Tibial artery (tissue), 4 donors: Measurements from ENCODE around the gene SCARB1.

Experiments
- DNase-seq, 2 donors: peaks; one replicate each; pipeline ENCODE4 v3.0.0-alpha.2; 2019
- H3K27ac ChIP-seq, 2 donors: fragments of 200-600 bp; sonication (generic) in 1 of 2; 1 replicate in 1 of 2; 2 replicates in 1 of 2; pipeline ENCODE4 v1.5.1; 2018 to 2019; ENCODE audit warnings: mild to moderate bottlenecking in 1 of 2
- H3K27me3 ChIP-seq, 2 donors: fragments of 200-600 bp; sonication (generic) in 1 of 2; one replicate each; pipeline versions ENCODE4 v1.5.1 to v1.6.0; 2016 to 2019
- H3K36me3 ChIP-seq, 3 donors: fragments of 200-600 bp; sonication (generic) in 2 of 3; one replicate each; pipeline ENCODE4 v1.5.1; 2016 to 2019; ENCODE audit warnings: mild to moderate bottlenecking in 2 of 3
- H3K4me1 ChIP-seq, 4 donors: fragments of 200-600 bp; sonication (generic) in 2 of 4; 1 replicate in 3 of 4; 2 replicates in 1 of 4; pipeline ENCODE4 v1.5.1; 2016 to 2019
- H3K4me3 ChIP-seq, 2 donors: fragments of 200-600 bp; sonication (generic) in 1 of 2; 1 replicate in 1 of 2; 2 replicates in 1 of 2; pipeline ENCODE4 v1.5.1; 2018 to 2019; ENCODE audit warnings: mild to moderate bottlenecking in 2 of 2
- H3K9me3 ChIP-seq, 3 donors: fragments of 200-600 bp; sonication (generic) in 1 of 3; one replicate each; pipeline ENCODE4 v1.5.1; 2016 to 2019
- intact Hi-C: fragments of 100-400 bp; cut with DNase I; formaldehyde crosslinking; loops from one replicate; pipeline ENCODE4 v1.15.0; 2023; ENCODE audit warnings: low total_unique reads
- TF ChIP-seq, protein P1 (sequence below), 2 experiments: fragments of 200-600 bp in 1 of 2; fragments of 450-650 bp in 1 of 2; IDR thresholded peaks; one replicate each; pipeline ENCODE4 v1.5.1; 2017 to 2019; ENCODE audit warnings: antibody characterized with exemption in 2 of 2, mild to moderate bottlenecking in 1 of 2, moderate library complexity in 1 of 2

SCARB1 gene

DNA sequence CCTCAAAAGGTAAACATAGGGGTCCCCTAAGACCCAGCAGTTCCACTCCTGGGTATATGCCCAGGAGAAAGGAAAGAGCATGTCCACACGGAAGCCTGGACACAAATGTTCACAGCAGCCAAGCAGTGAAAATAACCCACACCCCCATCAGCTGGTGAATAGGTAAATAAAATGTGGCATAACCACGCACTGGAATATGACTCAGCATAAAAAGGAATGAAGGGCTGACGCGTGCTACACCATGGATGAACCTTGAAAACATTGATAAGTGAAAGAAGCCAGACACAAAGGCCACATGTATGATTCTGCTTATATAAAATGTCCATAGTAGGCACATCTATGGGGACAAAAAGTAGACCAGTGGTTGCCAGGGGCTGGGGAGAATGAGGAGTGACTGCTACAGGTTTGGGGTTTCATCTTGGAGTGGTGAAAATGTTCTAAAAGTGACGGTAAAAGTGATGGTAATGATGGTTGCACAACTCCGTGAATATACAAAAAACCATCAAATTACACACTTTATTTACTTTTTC lies 3.8 kb upstream of the SCARB1 start:
- Histone ChIP-seq H3K27ac (no peak overlapping the region), H3K4me3 (no peak overlapping the region), H3K36me3 (no peaks in the 10 kb centered on the region), H3K4me1 (peaks cover 0 to 19% (median 13%) of the 10 kb centered on the region in 4 donors), H3K27me3 (no peaks in the 10 kb centered on the region), H3K9me3 (no peaks in the 10 kb centered on the region)
- intact Hi-C loops: no loop called here
- DNase-seq: no peak
- TF ChIP-seq, protein P1, sequence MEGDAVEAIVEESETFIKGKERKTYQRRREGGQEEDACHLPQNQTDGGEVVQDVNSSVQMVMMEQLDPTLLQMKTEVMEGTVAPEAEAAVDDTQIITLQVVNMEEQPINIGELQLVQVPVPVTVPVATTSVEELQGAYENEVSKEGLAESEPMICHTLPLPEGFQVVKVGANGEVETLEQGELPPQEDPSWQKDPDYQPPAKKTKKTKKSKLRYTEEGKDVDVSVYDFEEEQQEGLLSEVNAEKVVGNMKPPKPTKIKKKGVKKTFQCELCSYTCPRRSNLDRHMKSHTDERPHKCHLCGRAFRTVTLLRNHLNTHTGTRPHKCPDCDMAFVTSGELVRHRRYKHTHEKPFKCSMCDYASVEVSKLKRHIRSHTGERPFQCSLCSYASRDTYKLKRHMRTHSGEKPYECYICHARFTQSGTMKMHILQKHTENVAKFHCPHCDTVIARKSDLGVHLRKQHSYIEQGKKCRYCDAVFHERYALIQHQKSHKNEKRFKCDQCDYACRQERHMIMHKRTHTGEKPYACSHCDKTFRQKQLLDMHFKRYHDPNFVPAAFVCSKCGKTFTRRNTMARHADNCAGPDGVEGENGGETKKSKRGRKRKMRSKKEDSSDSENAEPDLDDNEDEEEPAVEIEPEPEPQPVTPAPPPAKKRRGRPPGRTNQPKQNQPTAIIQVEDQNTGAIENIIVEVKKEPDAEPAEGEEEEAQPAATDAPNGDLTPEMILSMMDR (IDR thresholded peaks at IDR 0.05): no peak

DNA sequence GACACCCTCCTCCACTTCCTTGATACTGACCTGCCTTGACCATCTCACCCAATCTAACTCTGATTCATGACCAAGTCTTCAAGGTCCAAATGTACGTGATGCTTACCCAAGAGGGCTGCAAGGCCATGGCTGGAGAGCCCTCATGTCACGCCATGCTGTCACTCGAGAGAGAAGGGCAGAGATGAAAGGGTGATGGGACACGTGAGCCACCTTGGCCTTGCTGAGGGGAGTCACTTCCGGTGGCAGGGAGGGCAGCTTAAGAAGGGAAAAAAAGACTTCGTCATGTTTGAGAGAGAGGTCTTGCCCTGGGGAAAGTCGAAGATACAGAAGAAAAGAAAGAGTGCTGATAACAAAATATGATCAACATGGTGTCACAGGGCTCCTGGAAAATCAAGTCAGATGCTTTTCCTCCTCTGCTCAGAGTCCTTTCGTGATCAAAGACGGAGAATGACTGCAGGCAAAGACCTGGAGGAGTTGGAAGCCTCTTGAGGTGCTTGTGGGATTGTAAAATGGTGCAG lies 3.3 kb upstream of the SCARB1 start:
- intact Hi-C loops: no loop called here
- H3K27ac ChIP-seq: no peak overlapping the region
- no peak overlapping the region for H3K4me3 ChIP-seq
- no peaks in the 10 kb centered on the region for H3K27me3 ChIP-seq
- DNase-seq: no peak
- TF ChIP-seq, protein P1 (IDR thresholded peaks at IDR 0.05): no peak
- no peaks in the 10 kb centered on the region for H3K36me3 ChIP-seq
- H3K4me1 ChIP-seq: peaks cover 0 to 22% (median 13%) of the 10 kb centered on the region in 4 donors
- H3K9me3 ChIP-seq: no peaks in the 10 kb centered on the region

DNA sequence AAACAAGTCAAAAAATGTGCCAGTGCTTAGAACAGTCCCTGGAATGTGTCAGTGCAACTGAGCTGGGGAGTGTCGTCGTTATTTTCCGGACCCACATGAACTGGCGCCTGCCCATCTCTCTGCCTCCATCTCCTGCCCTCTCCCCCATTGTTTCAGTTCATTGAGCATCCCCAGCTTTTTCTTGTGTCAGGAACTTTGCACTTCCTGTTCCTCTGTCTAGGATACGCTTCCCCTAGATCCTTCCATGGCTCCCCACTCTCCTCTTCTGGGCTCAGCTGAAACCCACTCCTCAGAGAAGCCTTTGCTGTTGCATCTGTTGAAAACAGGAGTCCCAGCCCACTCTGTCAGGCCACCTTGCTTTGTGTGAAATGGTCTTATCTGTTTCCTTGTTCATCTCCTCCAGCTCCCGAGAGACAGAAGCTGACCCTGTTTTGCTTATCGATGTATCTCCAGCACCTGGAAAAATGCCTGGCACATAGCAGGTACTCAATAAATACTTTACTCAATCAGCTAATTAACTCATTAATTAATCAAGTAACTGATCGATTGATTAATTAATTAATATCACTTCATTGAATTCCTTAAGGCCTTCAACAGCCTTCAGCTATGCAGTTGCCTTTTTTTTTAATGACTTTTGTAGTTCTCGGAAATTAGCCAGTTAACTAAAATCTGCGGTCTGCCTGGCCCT lies 2.7 kb upstream of the SCARB1 start:
- Histone ChIP-seq H3K27me3 (no peaks in the 10 kb centered on the region), H3K9me3 (no peaks in the 10 kb centered on the region), H3K4me1 (peaks cover 0 to 28% (median 14%) of the 10 kb centered on the region in 4 donors), H3K27ac (no peak overlapping the region), H3K4me3 (no peak overlapping the region), H3K36me3 (no peaks in the 10 kb centered on the region)
- no peak for DNase-seq
- intact Hi-C loops: no loop called here
- TF ChIP-seq, protein P1 (IDR thresholded peaks at IDR 0.05): no peak

DNA sequence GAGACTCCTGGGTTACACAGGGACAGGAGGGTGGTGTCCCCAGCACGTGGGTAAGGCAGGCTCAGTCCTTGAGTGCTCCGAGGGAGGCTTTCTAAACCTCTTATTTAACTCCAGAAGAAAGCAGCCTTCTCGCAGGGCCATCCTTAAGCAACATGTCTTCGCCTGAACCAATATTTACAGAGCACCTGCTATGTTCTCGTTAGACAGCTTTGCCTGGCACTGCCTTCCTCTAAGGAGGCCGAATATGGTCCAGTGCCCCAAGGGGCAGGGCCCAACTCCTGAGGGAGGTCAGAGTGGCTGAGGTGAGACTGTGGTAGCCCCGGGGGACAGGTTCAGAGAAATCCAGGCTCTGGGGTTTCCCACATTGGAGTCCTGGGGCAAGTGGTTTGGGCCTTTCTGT lies 2.1 kb upstream of the SCARB1 start:
- no peak for DNase-seq
- Histone ChIP-seq H3K36me3 (no peaks in the 10 kb centered on the region), H3K9me3 (no peaks in the 10 kb centered on the region), H3K27me3 (no peaks in the 10 kb centered on the region), H3K27ac (no peak overlapping the region), H3K4me1 (peaks cover 0 to 30% (median 17%) of the 10 kb centered on the region in 4 donors), H3K4me3 (no peak overlapping the region)
- intact Hi-C loops: no loop called here
- TF ChIP-seq, protein P1 (IDR thresholded peaks at IDR 0.05): no peak

DNA sequence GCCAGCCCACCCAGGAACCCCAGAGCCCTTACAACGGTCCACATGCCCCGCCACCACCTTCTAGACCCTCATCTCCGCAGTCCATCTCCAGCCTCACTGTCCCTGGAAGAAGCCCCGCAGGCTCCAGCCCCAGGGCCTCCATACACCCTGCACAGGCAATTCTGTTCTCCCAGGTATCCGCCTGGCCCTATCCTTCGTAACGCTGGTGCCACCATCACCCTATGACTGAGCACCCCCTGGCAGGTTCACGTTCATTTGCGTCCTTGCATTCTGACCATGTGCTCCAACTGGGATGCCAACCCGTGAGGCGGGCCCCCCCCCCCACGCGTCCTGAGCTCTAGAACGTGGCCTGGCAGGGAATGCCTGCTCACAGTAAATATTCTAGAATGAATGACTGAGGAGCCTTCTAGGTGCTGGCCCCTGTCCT lies 675 bp upstream of the SCARB1 start:
- peak overlapping the region; percentile 29 to 62 for H3K27ac ChIP-seq
- H3K4me1 ChIP-seq: peaks cover 0 to 30% (median 17%) of the 10 kb centered on the region in 4 donors
- peak overlapping the region; percentile 60 to 79 for H3K4me3 ChIP-seq
- intact Hi-C loops: no loop called here
- no peaks in the 10 kb centered on the region for H3K36me3 ChIP-seq
- DNase-seq: no peak
- no peaks in the 10 kb centered on the region for H3K27me3 ChIP-seq
- TF ChIP-seq, protein P1 (IDR thresholded peaks at IDR 0.05): no peak
- no peaks in the 10 kb centered on the region for H3K9me3 ChIP-seq
